ENCODE data around the gene SLC12A6. TPM values are rescaled to one million over a fixed set of nuclear protein-coding genes. Genes with fewer than 3 reads are reported as not detected.

SLC12A6 gene
- total and polyA plus RNA-seq, 2 of the 13 experiments (the other 11 are each of a cell fraction or from before 2014, with no cell fraction given), result 15.2 to 30.1 TPM

GRCh38 chr15:34367101-34368081 is 29.8 kb upstream of the SLC12A6 start, which contains the start of gene LPCAT4 (continued):
- TF ChIP-seq HMGXB3 (CRISPR knock-in tag; IDR thresholded peaks at IDR 0.05; ENCODE audit: borderline replicate concordance) (no peak), ZNF329 (CRISPR knock-in tag; IDR thresholded peaks at IDR 0.05; ENCODE audit: low read depth) (no peak), AFF4 (CRISPR knock-in tag; IDR thresholded peaks at IDR 0.05) (no peak), ARNT (IDR thresholded peaks at IDR 0.05) (no peak), ZNF451 (CRISPR knock-in tag; IDR thresholded peaks at IDR 0.05) (no peak), ZNF180 (CRISPR knock-in tag; IDR thresholded peaks at IDR 0.05; ENCODE audit: borderline replicate concordance, low read depth) (no peak), SP2 (CRISPR knock-in tag; IDR thresholded peaks at IDR 0.05) (no peak), HDAC1 (CRISPR knock-in tag; IDR thresholded peaks at IDR 0.05) (peak; percentile 86), ZMYM4 (CRISPR knock-in tag; IDR thresholded peaks at IDR 0.05) (peak; percentile 71), GMEB1 (CRISPR knock-in tag; IDR thresholded peaks at IDR 0.05; ENCODE audit: borderline replicate concordance) (peak; percentile 66; the same call in 1 of the 2 replicates), MYC (CRISPR knock-in tag; IDR thresholded peaks at IDR 0.05; ENCODE audit: borderline replicate concordance) (peak; percentile 85; the same call in 1 of the 2 replicates), DNMT1 (CRISPR knock-in tag; IDR thresholded peaks at IDR 0.05) (peak; percentile 90; the same call in 1 of the 2 replicates), GTF3A (CRISPR knock-in tag; conservative IDR thresholded peaks at IDR 0.05) (no peak), ZNF207 (IDR thresholded peaks at IDR 0.05; ENCODE audit: borderline replicate concordance) (no peak), ZNF761 (CRISPR knock-in tag; conservative IDR thresholded peaks at IDR 0.05) (peak; percentile 75; the same call in 1 of the 2 replicates), NFYC (CRISPR knock-in tag; IDR thresholded peaks at IDR 0.05) (no peak), ZNF282 (IDR thresholded peaks at IDR 0.05; ENCODE audit: partially characterized antibody) (no peak), ZFP1 (CRISPR knock-in tag; IDR thresholded peaks at IDR 0.05) (peak; percentile 78), RBAK (CRISPR knock-in tag; IDR thresholded peaks at IDR 0.05) (no peak), ZNF124 (CRISPR knock-in tag; IDR thresholded peaks at IDR 0.05) (0 out of 2 replicates have a peak, but pooled peaks have one; percentile 19), ONECUT2 (CRISPR knock-in tag; IDR thresholded peaks at IDR 0.05) (no peak)

All from HepG2 (cell line).